GM23338 (cell line): ENCODE data around the gene GCDH.

Source experiments
- EZH2 ChIP-seq: fragments of 200-600 bp; sonication (generic); IDR thresholded peaks from one replicate; pipeline ENCODE4 v1.8.0; 2017; ENCODE audit warnings: antibody characterized with exemption, mild to moderate bottlenecking, low read depth; ENCODE audit not compliant: unreplicated experiment
- NANOG ChIP-seq: IDR thresholded peaks from 2 replicates; pipeline ENCODE4 v1.6.1; 2016; ENCODE audit warnings: antibody characterized with exemption, borderline replicate concordance
- TF ChIP-seq, protein P1 (sequence below), 2 experiments: fragments of 200-600 bp in 1 of 2; sonication (generic) in 1 of 2; conservative IDR thresholded peaks; 2 replicates each; pipeline versions ENCODE4 v1.5.1 to v1.6.1; 2016 to 2017; ENCODE audit warnings: antibody characterized with exemption in 2 of 2, low read depth in 2 of 2, mild to moderate bottlenecking in 2 of 2, moderate library complexity in 1 of 2

GRCh38 chr19:12913851-12914690 is 23.1 kb downstream of the GCDH start:
- TF ChIP-seq, protein P1, sequence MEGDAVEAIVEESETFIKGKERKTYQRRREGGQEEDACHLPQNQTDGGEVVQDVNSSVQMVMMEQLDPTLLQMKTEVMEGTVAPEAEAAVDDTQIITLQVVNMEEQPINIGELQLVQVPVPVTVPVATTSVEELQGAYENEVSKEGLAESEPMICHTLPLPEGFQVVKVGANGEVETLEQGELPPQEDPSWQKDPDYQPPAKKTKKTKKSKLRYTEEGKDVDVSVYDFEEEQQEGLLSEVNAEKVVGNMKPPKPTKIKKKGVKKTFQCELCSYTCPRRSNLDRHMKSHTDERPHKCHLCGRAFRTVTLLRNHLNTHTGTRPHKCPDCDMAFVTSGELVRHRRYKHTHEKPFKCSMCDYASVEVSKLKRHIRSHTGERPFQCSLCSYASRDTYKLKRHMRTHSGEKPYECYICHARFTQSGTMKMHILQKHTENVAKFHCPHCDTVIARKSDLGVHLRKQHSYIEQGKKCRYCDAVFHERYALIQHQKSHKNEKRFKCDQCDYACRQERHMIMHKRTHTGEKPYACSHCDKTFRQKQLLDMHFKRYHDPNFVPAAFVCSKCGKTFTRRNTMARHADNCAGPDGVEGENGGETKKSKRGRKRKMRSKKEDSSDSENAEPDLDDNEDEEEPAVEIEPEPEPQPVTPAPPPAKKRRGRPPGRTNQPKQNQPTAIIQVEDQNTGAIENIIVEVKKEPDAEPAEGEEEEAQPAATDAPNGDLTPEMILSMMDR (conservative IDR thresholded peaks at IDR 0.05; ENCODE audit: low read depth in 2 of 2) = no peak
- TF ChIP-seq EZH2 (no peak), NANOG (no peak)
